NB4 (cell line): ENCODE results near the gene MATN1.

Source experiments
- CTCF ChIP-seq: IDR thresholded peaks from one replicate; pipeline ENCODE4 v1.5.1; 2012; ENCODE audit warnings: low read depth, low read length
- MYC ChIP-seq: IDR thresholded peaks from 2 replicates; pipeline ENCODE4 v1.6.1; 2011; ENCODE audit warnings: low read depth, low read length
- POLR2A ChIP-seq: IDR thresholded peaks from 2 replicates; pipeline ENCODE4 v1.6.1; 2011; ENCODE audit warnings: mild to moderate bottlenecking; ENCODE audit not compliant: insufficient read length; ENCODE audit errors: extremely low read depth

GRCh38 chr1:30762930-30763650, 39.7 kb upstream of the MATN1 start:
- TF ChIP-seq POLR2A (no peak), CTCF (no peak), MYC (no peak)
